AG09319 (cell line): ENCODE data around the gene BMP8B.

Experiments used
- DNase-seq: peaks from one replicate; pipeline ENCODE4 v3.0.0-alpha.2; 2010; ENCODE audit warnings: low read depth; ENCODE audit errors: extremely low read depth
- CTCF ChIP-seq: IDR thresholded peaks from 2 replicates; pipeline ENCODE4 v1.5.1; 2011; ENCODE audit warnings: low read depth, mild to moderate bottlenecking, inconsistent platforms, low read length, moderate library complexity

The BMP8B gene

GRCh38 chr1:39752703-39753102, 36.0 kb downstream of the BMP8B start:
- no peak for DNase-seq
- TF ChIP-seq CTCF: no peak

- TF ChIP-seq CTCF: no peak
- no peak for DNase-seq
Measured at GRCh38 chr1:39751595-39751994, 37.1 kb downstream of the BMP8B start.

- no peak for TF ChIP-seq CTCF
Measured at GRCh38 chr1:39745016-39745670, 43.5 kb downstream of the BMP8B start.

GRCh38 chr1:39738622-39739366, 49.9 kb downstream of the BMP8B start, which contains the start of gene PPIE:
TSS of gene PPIE (plus strand) at chr1:39738882. CDS start at chr1:39738901, 19 bp downstream.
- no peak for TF ChIP-seq CTCF
- DNase-seq: peak; percentile 62

More at GRCh38 chr1:39745016-39745670, 43.5 kb downstream of the BMP8B start:
- no peak for DNase-seq

GRCh38 chr1:39737546-39738169, 51.0 kb downstream of the BMP8B start:
- no peak for DNase-seq
- no peak for TF ChIP-seq CTCF

- no peak for DNase-seq
- TF ChIP-seq CTCF: no peak
Measured at GRCh38 chr1:39735731-39736130, 52.9 kb downstream of the BMP8B start.

- no peak for TF ChIP-seq CTCF
- no peak for DNase-seq
Measured at GRCh38 chr1:39733161-39733560, 55.5 kb downstream of the BMP8B start.
